Fibroblast of lung (primary cell): ENCODE results near the gene MYL12A. TPM values are rescaled to one million over a fixed set of nuclear protein-coding genes. Genes with fewer than 3 reads are reported as not detected.
A peak's percentile ranks its signal among the peaks of the same experiment; 100 is the strongest.

Source experiments
- DNase-seq, 2 donors: peaks; one replicate each; pipeline versions ENCODE4 v3.0.0 to v3.0.0-alpha.2; 2010; ENCODE audit warnings: low read depth in 2 of 2
- H2AFZ ChIP-seq: 2 replicates; pipeline ENCODE4 v1.5.1; 2012; ENCODE audit warnings: low read length, control low read depth, inconsistent platforms
- H3K27ac ChIP-seq: 2 replicates; pipeline ENCODE4 v1.5.1; 2011; ENCODE audit warnings: low read length, control low read depth; ENCODE audit not compliant: insufficient read depth
- H3K27me3 ChIP-seq: 2 replicates; pipeline ENCODE4 v1.5.1; 2011; ENCODE audit warnings: mild to moderate bottlenecking, low read length; ENCODE audit not compliant: control insufficient read depth, insufficient read depth
- H3K36me3 ChIP-seq: 2 replicates; pipeline ENCODE4 v1.5.1; 2011; ENCODE audit warnings: low read length; ENCODE audit not compliant: control insufficient read depth, insufficient read depth
- H3K4me1 ChIP-seq: 2 replicates; pipeline ENCODE4 v1.5.1; 2011; ENCODE audit warnings: low read length; ENCODE audit not compliant: control insufficient read depth, insufficient read depth; ENCODE audit errors: extremely low read depth
- H3K4me2 ChIP-seq: 2 replicates; pipeline ENCODE4 v1.5.1; 2011; ENCODE audit warnings: low read length, control low read depth; ENCODE audit not compliant: insufficient read depth; ENCODE audit errors: extremely low read depth
- H3K4me3 ChIP-seq, 4 experiments: fragments of 200-600 bp in 1 of 4; sonication (generic) in 1 of 4; replicated peaks in 1 of 4; 2 replicates each; pipeline ENCODE4 v1.5.1; 2011 to 2016; ENCODE audit warnings: low read length in 4 of 4, low read depth in 3 of 4, mild to moderate bottlenecking in 3 of 4, control low read depth in 2 of 4, inconsistent platforms in 1 of 4, mixed read lengths in 1 of 4; ENCODE audit not compliant: insufficient read depth in 1 of 4; ENCODE audit errors: control extremely low read depth in 1 of 4
- H3K79me2 ChIP-seq: 2 replicates; pipeline ENCODE4 v1.5.1; 2012; ENCODE audit warnings: mild to moderate bottlenecking, low read length, inconsistent platforms; ENCODE audit not compliant: control insufficient read depth, insufficient read depth
- H3K9ac ChIP-seq: 2 replicates; pipeline ENCODE4 v1.5.1; 2011; ENCODE audit warnings: mild to moderate bottlenecking, low read length, control low read depth; ENCODE audit not compliant: insufficient read depth
- H3K9me3 ChIP-seq: 2 replicates; pipeline ENCODE4 v1.5.1; 2012; ENCODE audit warnings: low read depth, low read length; ENCODE audit not compliant: control insufficient read depth, insufficient read depth
- H4K20me1 ChIP-seq: 2 replicates; pipeline ENCODE4 v1.5.1; 2011; ENCODE audit warnings: low read length; ENCODE audit not compliant: control insufficient read depth, insufficient read depth; ENCODE audit errors: extremely low read depth
- CTCF ChIP-seq, 2 donors: IDR thresholded peaks in 1 of 2; conservative IDR thresholded peaks in 1 of 2; 1 replicate in 1 of 2; 2 replicates in 1 of 2; pipeline ENCODE4 v1.5.1; 2011 to 2012; ENCODE audit warnings: low read length in 2 of 2, control low read depth in 1 of 2, inconsistent platforms in 1 of 2, low read depth in 1 of 2, mild to moderate bottlenecking in 1 of 2
- EZH2 ChIP-seq: IDR thresholded peaks from 2 replicates; pipeline ENCODE4 v1.5.1; 2012; ENCODE audit warnings: low read length, control low read depth, mild to moderate bottlenecking; ENCODE audit errors: missing control alignments
- polyA plus RNA-seq, 2 donors: library from polyadenylated mRNA; depleted of rRNA in 1 of 2; stranded (reverse) in 1 of 2; unstranded in 1 of 2; fragments of >200 nt; gene quantifications; 2 replicates each; pipeline ENCODE4 v1.2.1, GENCODE V29; 2011 to 2012; ENCODE audit warnings: missing spikeins in 1 of 2
- total RNA-seq: library from RNA; depleted of rRNA; stranded (reverse); fragments of >200 nt; gene quantifications from 2 replicates; pipeline ENCODE4 v1.2.1, GENCODE V29; 2014

MYL12A gene
- total and polyA plus RNA-seq, 2 donors (not counting 1 experiment from before 2014, with no cell fraction given): 826 to 1,436 TPM

GRCh38 chr18:3286159-3286558 is 38.6 kb downstream of the MYL12A start:
- no peaks in the 10 kb centered on the region for H3K27me3 ChIP-seq
- no peak overlapping the region for H3K4me3 ChIP-seq
- H3K36me3 ChIP-seq: no peaks in the 10 kb centered on the region
- TF ChIP-seq EZH2 (no peak), CTCF (conservative IDR thresholded peaks at IDR 0.05 in 1 of 2, IDR thresholded peaks at IDR 0.05 in 1 of 2; ENCODE audit: low read depth in 1 of 2, low read length in 2 of 2) (no peak)
- no peak for DNase-seq
- H3K4me2 ChIP-seq: no peak overlapping the region
- no peaks in the 10 kb centered on the region for H4K20me1 ChIP-seq
- H3K27ac ChIP-seq: no peak overlapping the region
- no peak overlapping the region for H2AFZ ChIP-seq
- H3K4me1 ChIP-seq: no peaks in the 10 kb centered on the region
- no peaks in the 10 kb centered on the region for H3K9me3 ChIP-seq
- no peak overlapping the region for H3K9ac ChIP-seq
- no peaks in the 10 kb centered on the region for H3K79me2 ChIP-seq

DNA sequence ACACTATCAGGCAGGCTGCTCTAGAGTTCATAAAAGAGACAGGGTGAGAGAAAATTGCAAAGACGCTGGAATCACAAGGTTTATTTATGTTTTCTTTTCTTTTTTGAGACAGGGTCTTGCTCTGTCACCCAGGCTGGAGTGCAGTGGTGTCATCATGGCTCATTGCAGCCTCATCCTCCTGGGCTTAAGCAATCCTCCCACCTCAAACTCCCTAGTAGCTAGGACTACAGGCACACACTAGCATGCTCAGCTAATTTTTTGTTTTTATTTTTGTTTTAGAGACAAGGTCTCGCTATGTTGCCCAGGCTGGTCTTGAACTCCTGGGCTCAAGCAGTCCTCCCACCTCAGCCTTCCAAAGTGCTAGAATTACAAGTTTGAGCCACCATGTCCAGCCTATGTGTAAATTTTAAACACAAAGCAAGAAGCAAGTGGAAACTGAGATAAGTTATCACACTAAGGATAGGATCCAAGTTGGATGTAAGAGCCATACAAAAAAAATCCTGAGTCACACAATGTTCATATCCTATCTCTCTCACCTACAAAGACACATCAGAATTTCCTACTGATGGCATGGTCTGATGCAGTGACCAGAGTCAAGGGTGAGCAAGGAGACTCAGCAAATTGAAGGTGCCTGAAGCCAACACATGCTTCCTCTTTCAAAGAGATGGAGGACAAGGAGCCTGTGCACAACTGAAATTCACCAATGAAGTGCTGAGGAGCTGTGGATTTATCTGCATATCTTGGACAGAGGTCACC is 45.8 kb downstream of the MYL12A start:
- DNase-seq: no peak
- Histone ChIP-seq H3K4me3 (no peak overlapping the region), H3K79me2 (no peaks in the 10 kb centered on the region), H2AFZ (no peak overlapping the region), H3K27me3 (no peaks in the 10 kb centered on the region), H3K4me1 (peaks cover 3% of the 10 kb centered on the region), H4K20me1 (no peaks in the 10 kb centered on the region), H3K9ac (no peak overlapping the region), H3K27ac (no peak overlapping the region), H3K9me3 (no peaks in the 10 kb centered on the region), H3K4me2 (no peak overlapping the region), H3K36me3 (no peaks in the 10 kb centered on the region)
- TF ChIP-seq EZH2: no peak
- TF ChIP-seq CTCF (conservative IDR thresholded peaks at IDR 0.05 in 1 of 2, IDR thresholded peaks at IDR 0.05 in 1 of 2; ENCODE audit: low read depth in 1 of 2, low read length in 2 of 2): no peak

GRCh38 chr18:3294435-3295080 is 47.0 kb downstream of the MYL12A start:
- no peaks in the 10 kb centered on the region for H4K20me1 ChIP-seq
- no peak overlapping the region for H2AFZ ChIP-seq
- peaks cover 3% of the 10 kb centered on the region for H3K4me1 ChIP-seq
- TF ChIP-seq CTCF (conservative IDR thresholded peaks at IDR 0.05 in 1 of 2, IDR thresholded peaks at IDR 0.05 in 1 of 2; ENCODE audit: low read depth in 1 of 2, low read length in 2 of 2) (no peak), EZH2 (no peak)
- H3K27ac ChIP-seq: no peak overlapping the region
- no peak overlapping the region for H3K4me3 ChIP-seq
- DNase-seq: peak; percentile 39 to 66
- H3K4me2 ChIP-seq: no peak overlapping the region
- no peaks in the 10 kb centered on the region for H3K9me3 ChIP-seq
- H3K9ac ChIP-seq: no peak overlapping the region
- no peaks in the 10 kb centered on the region for H3K27me3 ChIP-seq
- H3K79me2 ChIP-seq: no peaks in the 10 kb centered on the region
- no peaks in the 10 kb centered on the region for H3K36me3 ChIP-seq
